Islet of Langerhans (tissue), 1 donor: ENCODE data around the gene C11orf42.

Experiments
- FAIRE-seq: peaks from one replicate; lab custom pipeline; 2011; peaks lifted over from hg19 to GRCh38; lab: Jason Lieb, UNC

C11orf42 gene

GRCh38 chr11:6258141-6258540 is 52.8 kb downstream of the C11orf42 start:
- no peak for FAIRE-seq

DNA sequence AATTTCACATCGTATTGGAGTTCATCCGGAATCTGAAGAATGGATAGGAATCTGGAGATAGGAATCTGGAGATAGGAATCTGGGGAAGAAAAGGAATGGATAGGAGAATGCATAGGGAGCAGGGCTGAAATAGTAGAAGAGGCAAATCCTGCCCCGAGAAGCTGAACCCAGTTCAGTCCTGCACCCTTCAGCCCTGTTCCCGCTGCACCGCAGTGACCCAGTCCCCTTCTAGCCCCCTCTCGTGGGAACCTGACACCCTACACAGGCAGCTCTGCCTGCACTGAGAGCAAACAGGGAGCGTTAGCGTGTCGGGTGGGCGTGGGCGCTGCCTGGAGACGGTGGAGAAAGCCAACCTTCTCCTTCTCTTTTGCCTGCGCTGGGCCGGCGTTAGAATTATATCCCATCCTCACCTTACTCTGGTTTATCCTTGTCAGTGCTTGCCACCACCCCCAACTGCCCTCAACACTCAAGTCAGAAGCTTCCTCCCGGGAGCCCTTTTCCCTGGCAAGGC is 53.3 kb downstream of the C11orf42 start:
- no peak for FAIRE-seq

- no peak for FAIRE-seq
Observed at GRCh38 chr11:6260207-6260726, 54.9 kb downstream of the C11orf42 start.
